Measurements from ENCODE around the gene TRIOBP.

GRCh38 chr22:37661160-37661924 is 35.5 kb upstream of the TRIOBP start:
- TF ChIP-seq POLR2A (IDR thresholded peaks at IDR 0.05; ENCODE audit: low read depth, low read length) (no peak), SPI1 (IDR thresholded peaks at IDR 0.05; ENCODE audit: low read depth, low read length) (no peak), POLR2AphosphoS5 (IDR thresholded peaks at IDR 0.05; ENCODE audit: low read depth, low read length) (no peak)
